GM12873 (cell line): ENCODE measurements around the gene COA8.

Experiments used
- TF ChIP-seq, protein P1 (sequence below): IDR thresholded peaks from 2 replicates; pipeline ENCODE4 v1.5.1; 2012; ENCODE audit warnings: low read depth, mild to moderate bottlenecking, moderate library complexity, low read length, control low read depth; ENCODE audit not compliant: insufficient read depth; ENCODE audit errors: missing control alignments

The COA8 gene

DNA sequence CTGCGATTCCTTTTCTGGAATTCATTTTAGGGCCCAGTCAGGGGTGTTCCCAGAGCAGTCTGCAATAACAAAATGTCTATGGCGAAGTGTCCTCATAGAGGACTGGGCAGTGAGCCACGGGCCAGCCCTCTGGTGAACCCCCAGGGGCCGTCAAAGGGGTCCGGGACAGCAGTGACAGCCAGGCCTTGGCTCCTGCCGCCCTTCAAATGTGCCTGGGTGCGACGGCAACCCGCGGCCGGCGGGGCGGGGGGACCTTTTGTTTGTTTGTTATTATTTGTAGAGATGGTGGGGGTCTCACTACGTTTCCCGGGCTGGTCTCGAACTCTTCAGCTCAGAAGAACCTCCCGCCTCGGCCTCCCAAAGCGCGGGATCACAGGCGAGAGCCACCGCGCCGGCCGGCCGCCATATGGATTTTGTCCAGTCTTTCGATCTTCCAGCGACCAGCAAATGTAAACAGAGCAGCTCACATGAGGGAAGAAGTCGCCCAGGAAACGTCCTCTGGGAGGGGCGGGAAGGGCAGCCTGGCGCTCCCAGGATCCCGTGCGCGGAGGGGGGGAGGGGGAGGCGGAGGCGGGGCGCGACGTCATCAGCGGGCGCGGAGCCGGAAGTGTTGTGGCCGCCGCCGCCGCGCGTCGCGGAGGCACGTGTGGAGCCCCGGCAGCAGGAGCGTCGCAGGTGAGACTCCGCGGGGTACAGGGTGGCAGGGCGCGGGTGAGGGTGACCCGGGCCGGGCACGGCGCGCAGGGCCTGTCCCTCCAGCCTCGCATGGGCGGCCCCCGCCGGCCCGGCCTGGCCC lies 34.0 kb upstream of the COA8 start, which contains the start of gene TRMT61A:
Gene TRMT61A (plus strand): TSS at position 610 of the 796 bp plus-strand sequence. CDS start 783 bp downstream, outside the sequence.
- TF ChIP-seq, protein P1, sequence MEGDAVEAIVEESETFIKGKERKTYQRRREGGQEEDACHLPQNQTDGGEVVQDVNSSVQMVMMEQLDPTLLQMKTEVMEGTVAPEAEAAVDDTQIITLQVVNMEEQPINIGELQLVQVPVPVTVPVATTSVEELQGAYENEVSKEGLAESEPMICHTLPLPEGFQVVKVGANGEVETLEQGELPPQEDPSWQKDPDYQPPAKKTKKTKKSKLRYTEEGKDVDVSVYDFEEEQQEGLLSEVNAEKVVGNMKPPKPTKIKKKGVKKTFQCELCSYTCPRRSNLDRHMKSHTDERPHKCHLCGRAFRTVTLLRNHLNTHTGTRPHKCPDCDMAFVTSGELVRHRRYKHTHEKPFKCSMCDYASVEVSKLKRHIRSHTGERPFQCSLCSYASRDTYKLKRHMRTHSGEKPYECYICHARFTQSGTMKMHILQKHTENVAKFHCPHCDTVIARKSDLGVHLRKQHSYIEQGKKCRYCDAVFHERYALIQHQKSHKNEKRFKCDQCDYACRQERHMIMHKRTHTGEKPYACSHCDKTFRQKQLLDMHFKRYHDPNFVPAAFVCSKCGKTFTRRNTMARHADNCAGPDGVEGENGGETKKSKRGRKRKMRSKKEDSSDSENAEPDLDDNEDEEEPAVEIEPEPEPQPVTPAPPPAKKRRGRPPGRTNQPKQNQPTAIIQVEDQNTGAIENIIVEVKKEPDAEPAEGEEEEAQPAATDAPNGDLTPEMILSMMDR: no peak

DNA sequence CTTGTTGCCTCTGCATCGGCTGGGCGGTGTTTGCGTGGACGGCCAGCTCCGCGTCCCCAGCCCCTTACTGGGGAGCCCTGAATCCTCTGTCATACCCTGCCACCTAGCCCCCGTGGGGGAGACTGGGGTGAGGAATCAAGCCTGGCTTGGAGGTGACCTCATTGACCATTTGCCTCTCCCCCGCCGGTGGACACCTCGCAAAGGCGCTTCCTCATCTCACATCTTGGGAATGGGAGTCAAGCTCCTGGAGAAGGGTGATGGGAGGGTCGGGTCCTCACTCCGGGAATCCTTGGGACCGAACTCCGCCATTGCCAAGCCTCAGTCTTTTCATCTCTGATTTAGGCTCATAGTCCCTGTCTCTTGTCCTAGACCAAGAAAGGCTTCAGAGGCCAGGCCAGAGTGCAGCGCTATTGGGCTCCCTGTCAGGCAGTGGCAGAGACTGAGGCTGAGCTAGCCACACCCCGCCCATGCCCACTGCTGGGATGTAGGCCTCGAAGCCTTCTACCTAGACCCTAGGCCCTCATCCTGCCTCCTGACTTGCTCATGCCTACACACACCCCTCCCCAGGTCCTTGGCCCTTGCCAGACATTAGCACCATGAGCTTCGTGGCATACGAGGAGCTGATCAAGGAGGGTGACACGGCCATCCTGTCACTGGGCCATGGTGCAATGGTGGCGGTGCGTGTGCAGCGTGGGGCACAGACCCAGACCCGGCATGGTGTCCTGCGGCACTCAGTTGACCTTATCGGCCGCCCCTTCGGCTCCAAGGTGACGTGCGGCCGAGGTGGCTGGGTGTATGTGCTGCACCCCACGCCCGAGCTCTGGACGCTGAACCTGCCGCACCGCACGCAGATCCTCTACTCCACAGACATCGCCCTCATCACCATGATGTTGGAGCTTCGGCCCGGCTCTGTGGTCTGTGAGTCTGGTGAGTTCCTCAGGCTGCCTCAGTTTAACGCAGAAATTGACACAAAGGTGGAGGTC lies 33.1 kb upstream of the COA8 start:
- TF ChIP-seq, protein P1: no peak

DNA sequence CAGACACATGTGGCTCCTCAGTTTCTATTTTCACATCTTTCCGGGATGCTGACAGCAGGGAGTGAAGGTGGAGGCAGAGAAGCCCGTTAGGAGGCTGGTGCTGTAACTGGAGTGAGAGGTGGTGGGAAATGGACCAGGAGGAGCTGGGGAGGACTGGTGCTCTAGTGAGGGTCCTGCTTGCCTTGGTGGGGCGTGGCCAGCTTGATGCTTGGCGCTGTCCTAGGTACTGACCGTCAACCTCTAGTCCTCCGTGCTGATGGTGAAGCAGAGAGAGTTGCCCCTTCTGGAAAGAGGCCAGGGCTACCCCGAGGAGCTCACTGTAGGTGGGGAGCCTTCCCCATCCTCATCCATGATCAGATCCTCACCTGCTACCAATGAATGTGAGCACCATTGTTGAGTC lies 32.4 kb upstream of the COA8 start:
- TF ChIP-seq, protein P1: no peak

DNA sequence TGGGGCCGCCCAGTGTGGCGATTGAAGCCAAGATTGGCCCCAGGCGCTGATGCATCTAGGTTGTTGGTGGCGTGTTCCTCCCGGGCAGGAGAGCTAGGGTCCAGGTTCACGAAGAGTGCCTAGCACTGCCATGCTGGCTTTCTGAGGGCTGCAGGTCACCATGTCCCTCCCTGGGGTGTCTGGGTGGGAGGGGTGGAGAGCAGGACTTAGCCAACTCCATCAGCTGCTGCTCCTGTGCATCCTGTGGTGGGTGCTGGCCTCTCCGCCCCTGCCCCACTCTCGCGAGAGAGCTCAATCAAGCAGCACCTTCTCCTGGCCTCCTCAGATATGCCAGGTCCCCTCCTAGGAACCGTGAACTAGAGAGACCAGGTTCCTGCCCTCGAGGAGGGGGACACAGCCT lies 31.9 kb upstream of the COA8 start:
- TF ChIP-seq, protein P1: no peak

DNA sequence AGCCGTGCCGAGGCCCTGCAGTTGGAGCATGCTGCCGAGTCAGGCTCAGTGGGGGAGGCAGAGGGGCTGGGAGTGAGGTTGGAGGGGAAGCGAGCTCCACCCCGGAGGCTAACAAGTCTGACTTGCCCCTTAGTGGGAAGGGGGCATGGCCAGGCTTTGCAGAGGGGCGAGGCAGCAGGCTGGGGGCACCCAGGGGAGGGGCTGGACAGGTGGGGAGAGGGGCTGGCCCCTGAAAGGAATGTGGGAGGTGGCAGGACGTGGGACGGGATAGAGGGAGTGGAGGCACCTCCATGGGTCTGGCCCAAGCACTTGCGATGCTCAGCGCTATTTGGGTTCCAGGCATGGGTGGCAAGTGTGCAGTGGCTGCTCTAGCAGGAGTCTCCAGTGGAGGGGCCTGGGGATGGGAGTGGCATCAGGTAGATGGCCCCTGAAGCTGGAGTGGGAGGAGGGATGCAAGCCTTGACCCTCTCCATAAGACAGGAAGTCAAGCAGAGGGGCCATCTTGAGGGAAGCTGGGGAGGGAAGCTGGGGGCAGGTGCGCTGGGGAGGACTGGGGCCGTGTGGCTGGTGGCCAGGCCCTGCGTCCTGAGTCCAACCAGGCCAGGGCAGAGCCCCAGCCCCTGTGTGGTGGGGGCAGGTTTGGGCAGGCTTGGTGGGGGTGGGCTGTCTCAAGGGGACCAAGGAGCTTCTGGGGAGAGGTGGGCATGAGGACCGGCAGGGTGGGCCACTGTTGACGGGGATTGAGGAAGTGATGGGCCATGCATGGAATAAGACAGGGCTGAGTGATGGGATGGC lies 31.1 kb upstream of the COA8 start:
- TF ChIP-seq, protein P1: no peak

- TF ChIP-seq, protein P1: no peak
Measured at GRCh38 chr14:103532216-103533136, 30.3 kb upstream of the COA8 start.
